HG03439 (cell line): ENCODE measurements around the gene DOCK1.
"Not testable (repeated sequence)": the region's sequence is repeated elsewhere in the genome, so short reads cannot be mapped to it uniquely, and the experiment has no call there.

Experiments
- ATAC-seq: cut with Tn5 transposase; IDR thresholded peaks from one replicate; pipeline ENCODE4 v1.9.1; 2021; ENCODE audit warnings: mild to moderate bottlenecking, moderate library complexity; ENCODE audit not compliant: unreplicated experiment

Gene DOCK1

DNA sequence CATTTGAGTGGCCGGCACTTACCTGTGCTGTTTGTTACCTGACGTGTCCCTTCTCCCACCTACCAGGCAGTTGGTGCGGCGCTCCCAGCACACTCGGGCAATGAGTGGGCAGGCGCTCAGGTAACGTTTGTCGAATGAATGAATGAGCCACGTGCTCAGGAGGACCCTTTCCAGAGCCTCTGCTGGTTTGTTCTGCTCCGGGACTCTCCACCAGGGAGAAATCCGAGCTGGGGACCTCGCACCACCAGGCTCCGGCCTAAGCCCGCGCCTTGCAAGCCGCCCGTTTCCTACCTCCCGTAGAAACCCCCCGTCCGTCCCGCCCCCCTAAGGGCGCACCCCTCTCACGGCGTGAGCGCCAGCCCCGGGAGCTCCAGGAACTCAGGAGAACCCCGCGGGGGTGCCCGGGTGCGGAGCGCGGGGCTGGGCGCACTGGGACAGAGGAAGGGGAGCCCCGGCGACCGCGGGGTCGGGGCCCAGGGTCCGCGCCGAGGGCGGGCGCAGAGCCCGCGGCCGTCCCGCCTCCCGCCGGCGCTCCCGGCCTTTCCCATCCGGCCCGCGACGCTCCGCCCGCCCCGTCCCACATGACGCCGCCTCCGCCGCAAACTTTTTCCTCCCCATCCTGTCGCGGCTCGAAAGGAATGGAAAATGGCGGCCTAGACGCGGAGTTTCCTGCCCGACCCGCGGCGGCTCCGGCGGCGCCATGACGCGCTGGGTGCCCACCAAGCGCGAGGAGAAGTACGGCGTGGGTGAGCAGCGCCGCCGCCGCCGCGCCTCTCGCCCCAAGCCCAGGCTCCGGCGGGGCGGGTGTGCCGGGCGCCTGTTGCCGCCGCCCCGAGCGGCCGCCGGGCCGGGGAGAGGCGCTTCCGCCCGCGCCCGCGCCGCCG, at the start of gene DOCK1:
Gene DOCK1 (plus strand): TSS at position 611 of the 884 bp plus-strand sequence. CDS start 90 bp downstream, at position 701.
- no peak for ATAC-seq

DNA sequence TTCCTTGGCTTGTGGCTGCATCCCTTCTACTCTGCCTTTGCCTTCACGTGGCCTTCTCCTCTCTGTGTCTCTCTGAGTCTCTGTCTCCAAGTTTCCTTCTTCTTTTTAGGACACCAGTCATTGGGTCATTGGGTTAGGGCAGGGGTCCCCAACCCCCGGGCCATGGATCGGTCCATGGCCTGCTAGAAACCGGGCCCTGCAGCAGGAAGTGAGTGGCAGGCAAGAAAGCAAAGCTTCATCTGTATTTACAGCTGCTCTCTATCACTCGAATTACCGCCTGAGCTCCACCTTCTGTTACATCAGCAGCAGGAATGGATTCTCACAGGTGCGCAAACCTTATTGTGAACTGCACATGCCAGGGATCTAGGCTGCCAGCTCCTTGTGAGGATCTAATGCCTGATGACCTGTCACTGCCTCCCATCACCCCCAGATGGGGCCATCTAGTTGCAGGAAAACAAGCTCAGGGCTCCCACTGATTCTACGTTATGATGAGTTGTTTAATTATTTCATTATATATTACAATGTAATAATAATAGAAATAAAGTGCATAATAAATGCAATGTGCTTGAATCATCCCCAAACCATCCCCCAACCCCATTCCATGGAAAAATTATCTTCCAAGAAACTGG, 47.9 kb upstream of the DOCK1 start:
- no peak for ATAC-seq

DNA sequence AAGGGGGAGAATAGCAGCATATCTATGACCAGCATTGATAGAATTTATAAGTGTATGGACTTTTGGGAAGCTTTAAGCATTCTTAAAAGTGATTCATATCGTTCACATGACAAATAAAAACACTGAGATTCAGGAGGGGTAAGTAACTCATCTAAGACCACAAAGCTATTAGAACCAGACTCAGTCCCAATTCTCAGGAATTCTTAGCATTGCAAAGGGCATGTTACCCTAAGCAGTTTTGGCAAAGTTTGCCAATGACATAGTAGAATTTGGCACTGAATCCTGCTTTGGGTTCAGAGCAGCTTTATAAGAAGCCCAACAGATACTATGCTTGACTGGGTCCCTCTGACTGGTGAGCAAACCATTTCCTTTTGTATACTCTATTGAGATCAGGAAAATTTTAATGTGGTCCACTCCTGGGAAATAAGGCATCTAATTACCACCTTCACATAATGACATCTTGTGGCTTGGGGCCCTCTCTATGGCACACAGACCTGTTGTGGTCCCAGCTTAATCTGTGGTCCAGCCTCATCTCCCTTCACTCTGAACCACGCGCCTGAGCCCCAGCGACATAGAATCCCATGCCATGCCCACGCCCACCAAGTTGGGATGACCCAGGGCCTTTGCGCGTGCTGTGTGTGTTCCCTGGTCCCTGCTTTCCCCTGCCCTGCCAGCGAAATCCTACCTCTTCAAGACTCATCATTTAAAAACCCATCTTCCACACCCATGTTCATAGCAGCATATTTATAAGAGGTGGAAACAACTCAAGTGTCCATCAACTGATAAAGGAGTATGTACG, 37.5 kb upstream of the DOCK1 start:
- no peak for ATAC-seq

DNA sequence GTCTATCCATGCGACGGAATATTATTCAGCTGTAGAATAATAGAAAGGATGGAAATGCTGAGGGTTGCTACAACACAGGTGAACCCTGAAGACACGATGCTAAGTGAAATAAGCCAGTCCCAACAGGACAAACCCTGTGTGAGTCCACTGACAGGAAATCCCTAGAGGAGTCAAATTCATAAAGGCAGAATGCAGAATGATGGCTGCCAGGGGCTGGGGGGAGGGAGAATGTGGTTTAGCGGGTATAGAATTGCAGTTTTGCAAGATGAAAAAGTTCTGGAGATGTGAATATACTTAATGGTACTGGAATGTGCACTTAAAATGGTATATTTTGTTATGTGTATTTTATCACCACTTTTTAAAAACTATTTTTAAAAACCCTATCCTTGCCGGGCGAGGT, 36.9 kb upstream of the DOCK1 start:
- no peak for ATAC-seq

DNA sequence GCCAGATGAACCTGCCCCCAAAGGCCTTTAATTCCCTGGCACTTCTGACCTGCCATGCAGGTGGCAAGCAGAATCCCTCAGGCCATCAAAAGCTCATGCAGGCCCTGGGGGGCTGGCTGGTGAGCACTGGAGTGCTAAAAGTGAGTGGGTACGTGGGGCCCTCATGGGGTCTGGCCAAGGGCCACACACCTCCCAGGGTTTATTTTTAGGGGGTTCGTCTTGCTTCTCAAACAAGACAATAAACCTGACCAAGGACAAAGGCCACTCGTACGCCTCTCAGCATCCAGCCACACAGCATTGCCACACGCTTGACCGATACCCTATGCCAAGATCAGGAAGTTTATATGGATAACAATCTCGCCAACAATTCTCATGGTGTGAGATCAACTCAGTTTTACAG, 33.1 kb upstream of the DOCK1 start:
- ATAC-seq: no peak

DNA sequence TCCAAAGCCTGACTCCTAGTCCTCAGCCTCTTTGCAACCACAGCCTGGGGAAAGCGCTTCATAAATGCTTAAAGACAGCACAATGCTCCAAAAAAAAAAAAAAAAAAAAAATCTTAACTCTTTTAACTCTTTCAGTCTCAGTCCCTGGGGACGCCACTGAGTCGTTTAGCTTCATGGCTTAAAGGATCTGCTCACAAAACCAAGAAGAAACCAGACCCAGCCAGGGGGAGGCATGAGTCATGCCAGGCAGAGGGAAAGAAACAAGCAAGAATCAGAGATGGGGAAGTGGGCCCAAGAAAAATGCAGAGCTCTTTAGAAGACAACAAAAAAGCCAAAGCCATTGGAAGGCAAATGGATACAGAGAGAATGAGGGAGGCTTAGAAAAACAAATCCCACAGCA, 32.5 kb upstream of the DOCK1 start:
- no peak for ATAC-seq

DNA sequence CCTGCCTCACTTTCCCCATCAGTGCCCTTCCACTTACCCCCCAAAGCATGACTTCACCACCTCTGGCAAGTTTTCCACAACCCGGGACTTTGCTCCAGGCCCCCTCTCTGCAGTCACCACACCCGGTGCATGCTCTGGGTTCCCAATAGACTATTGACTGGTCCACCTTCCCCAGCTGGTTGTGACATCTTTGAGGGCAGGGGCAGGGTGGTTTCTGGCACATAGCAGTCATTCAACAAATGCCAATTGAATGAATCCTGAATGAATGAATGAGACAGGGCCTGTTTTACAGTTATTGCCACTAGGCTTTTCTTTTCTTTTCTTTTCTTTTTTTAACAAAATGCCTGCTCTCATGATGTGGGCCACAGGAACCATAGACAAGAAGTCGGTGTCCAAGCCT, 28.8 kb upstream of the DOCK1 start:
- no peak for ATAC-seq

DNA sequence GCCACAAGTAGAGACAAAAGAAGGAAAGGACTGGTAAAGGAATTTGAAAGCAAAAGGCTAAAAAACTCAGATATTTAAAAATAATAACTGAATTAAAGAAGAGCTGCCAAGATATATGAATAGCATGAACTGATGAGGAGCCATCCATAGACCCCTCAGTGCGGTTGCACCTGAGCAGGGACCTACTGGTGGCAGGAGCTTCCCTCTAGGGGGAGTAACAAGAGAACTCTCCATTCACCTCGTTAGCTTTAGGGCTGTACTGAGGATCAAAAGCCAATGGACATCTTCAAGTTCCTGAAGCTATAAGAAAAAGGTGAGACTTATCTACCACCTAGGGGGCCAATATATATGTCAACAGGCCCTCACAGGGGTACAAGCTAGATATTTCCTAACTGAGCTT, 27.8 kb upstream of the DOCK1 start:
- no peak for ATAC-seq

DNA sequence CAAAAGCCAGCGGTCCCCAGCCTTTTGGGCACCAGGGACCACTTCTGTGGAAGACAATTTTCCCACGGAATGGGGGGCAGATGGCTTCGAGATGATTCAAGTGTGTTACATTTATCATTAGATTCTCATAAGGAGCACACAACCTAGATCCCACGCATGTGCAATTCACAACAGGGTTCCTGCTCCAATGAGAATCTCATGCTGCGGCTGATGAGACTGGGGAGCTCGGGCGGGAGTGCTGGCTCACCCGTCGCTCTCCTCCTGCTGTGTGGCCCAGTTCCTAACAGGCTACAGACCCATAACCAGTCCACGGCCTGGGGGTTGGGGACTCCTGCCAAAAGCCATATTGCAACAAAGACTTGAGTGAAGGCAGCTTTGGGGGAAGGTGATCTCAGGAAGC, 26.6 kb upstream of the DOCK1 start:
- ATAC-seq: no peak

DNA sequence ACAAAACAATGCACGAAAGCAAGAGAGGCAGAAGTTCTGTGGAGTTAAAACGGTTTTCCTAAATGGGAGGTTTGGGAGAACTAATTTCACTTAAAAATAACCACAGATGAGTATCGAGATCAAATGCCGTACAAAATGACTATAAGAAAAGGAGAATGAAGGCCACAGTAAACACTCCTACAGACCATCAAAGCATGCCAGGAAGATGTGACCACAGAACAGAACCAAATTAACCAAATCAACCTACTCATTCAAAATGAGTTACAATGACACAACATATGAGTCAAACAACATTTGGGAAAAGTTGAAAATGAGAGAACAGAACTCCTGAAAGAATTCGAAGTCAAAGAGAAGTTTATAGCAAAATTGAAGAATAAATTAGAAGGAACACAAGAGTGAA, 24.3 kb upstream of the DOCK1 start:
- ATAC-seq: no peak

DNA sequence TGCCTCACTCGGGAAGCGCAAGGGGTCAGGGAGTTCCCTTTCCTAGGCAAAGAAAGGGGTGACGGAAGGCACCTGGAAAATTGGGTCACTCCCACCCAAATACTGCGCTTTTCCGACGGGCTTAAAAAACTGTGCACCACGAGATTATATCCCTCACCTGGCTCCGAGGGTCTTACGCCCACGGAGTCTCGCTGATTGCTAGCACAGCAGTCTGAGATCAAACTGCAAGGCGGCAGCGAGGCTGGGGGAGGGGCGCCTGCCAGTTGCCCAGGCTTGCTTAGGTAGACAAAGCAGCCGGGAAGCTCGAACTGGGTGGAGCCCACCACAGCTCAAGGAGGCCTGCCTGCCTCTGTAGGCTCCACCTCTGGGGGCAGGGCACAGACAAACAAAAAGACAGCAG, 23.2 kb upstream of the DOCK1 start:
- ATAC-seq: not testable (repeated sequence)

DNA sequence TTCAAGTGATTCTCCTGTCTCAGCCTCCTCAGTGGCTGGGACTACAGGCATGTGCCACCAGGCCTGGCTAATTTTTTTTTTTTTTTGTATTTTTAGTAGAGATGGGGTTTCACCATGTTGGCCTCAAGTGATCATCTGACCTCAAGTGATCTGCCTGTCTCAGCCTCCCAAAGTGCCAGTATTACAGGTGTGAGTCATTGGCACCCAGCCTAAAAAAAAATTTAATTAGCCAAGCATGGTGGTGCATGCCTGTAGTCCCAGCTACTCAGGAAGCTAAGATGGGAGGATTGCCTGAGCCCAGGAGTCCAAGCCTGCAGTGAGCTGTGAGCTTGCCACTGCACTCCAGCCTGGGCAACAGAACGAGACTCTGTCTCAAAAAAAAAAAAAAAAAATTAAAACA, 16.8 kb upstream of the DOCK1 start:
- ATAC-seq: not testable (repeated sequence)

DNA sequence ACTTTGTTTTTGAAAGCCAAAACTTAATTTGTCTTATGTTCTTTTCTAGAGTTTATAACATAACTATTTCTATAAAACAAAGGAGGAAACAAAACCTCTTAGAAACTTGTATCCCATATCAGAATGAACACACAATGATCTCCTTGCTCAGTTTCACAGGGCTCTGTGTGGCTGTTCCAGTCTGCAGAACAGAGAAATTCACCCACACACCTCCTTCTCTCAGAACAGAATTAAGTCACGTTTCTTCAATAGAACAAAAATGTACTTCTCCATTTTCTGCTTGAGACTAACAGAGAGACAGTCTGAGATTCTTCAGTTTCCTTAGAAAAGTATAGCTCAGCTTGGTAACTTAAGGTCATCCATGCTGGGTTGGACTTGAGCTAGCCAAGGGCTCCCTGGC, 15.8 kb upstream of the DOCK1 start:
- no peak for ATAC-seq

DNA sequence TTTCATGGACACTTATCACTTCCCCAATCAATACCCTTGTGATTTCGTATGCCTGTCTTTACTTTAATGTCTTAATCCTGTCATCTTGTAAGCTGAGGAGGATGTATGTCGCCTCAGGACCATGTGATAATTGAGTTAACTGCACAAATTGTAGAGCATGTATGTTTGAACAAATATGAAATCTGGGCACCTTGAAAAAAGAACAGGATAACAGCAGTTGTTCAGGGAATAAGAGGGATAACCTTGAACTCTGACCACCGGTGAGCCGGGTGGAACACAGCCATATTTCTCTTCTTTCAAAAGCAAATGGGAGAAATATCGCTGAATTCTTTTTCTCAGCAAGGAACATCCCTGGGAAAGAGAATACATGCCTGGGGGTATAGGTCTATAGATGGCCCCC, 14.4 kb upstream of the DOCK1 start:
- ATAC-seq: not testable (repeated sequence)

DNA sequence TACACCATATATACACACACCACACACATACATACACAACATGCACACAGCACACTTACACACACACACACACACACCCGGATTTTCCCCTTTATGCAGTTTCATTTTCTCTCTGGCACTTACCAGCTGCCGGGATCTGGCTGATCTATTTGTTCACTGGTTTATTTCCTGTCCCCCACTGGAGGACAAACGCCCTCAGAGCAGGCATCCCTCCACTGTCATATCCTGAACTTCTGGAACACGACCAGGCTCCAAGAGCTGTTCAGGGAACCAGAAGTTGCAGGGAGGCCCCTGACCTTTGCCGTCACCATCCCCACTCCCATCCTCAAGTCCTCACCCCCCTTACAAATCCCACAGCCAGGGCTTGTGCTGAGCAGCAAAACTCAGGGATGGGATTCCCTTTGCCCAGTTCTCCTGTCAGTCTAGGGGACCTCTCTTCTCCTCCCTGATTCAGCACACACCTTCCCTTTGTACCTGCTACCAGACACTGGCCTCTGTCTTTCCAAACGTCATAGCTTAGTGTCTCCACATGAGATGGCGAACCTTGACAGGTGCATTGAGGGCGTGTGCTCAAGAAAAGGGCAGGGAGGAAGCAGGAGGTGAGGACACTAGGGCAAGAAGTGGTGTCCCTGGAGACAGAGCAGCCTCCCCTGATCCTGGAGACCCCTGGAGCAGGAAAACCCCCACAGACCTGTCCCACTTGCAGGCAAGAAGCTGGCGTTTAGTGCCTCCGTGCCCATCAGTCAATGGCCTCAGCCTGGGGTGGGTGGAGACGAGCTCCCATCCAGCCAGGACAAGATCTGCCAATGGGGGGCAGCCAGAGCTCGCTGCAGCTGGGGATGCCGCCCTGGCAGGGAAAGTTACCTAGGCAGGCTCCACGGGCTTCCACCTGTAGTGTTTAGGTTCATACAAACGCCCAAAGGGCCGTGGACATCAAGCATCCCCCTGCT, 12.7 kb upstream of the DOCK1 start:
- no peak for ATAC-seq

DNA sequence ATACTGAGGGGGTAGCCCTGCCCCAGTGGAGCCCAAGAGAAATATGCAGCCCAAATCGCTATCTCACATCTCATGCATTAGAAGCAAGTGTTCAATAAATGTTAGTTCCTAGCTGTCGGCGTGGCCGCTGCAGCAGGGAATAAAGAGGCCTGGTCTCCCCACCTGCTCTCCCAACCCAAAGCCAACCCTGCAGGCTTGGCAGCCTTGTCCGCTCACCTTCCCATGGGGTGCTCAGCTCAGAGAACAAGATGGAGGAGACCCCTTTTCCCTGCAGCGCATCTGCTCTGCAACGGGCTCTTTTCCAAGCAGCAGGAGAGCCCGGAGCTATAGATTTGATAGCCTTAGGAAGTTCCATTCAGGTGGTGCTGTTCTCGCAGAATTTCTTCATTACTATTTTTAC, 12.0 kb upstream of the DOCK1 start:
- ATAC-seq: no peak

DNA sequence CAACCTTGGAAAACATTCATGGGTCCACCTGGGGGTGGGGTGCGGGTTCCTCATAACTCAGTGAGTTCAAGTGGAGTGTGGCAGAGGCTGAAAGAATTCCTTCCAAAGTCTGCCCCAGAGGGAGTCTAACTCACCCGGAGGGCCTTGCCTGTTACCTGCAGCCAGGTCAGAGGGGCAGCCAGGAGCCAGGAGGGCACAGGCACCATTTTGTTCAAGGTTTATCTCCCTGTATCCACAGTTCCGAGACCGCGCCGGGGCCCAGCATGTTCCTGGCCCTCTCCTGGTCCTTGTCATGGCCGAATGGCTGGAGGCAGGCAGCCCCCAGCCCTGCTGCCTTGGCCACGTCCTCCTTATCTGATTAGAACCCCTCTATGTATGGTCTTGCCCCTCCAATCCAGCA, 11.4 kb upstream of the DOCK1 start:
- ATAC-seq: no peak

DNA sequence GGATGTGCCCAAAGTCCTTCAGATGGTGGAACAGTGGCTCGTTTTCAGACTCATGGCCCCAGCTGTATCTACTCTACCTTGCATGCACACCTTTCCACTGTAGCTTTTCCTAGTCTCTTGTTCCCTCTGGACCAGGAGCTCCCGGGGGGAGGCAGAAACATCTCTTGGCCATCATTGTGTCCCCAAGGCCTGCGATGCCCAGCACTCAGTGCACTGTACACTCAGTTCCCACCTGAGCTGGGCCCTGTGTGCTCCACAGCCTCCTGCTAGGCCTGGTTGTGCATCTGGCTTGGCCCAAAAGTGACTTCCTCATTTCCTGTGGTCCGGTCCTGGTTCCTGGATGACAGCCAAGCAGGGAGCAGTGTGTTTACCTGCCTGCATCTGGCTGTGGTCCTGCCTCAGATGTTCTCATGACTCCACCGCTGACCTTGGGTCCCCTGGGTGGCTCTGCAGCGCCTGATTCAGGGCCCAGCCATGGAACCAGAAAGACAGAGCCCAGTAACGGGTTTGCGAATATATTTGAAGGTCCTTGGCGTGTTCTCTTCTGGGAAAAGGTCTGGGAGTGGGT, 9.9 kb upstream of the DOCK1 start:
- no peak for ATAC-seq

DNA sequence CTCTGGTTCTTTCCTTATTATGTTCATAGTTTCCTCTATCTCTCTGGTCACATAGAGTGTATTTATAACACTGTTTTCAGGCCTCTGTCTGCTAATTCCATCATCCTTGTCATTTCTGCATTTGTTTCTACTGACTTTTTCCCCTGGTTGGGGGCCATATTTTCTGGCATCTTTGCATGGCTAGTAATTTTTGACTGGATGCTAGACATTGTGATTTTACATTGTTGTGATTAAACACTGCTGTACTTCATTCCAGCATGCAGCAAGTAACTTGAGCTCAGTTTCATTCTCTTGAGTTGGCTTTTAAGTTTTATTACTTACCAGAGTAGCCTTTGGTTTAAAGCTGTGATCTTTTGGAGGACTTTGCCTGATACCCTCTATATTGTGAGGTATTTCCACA, 6.8 kb upstream of the DOCK1 start:
- ATAC-seq: no peak

DNA sequence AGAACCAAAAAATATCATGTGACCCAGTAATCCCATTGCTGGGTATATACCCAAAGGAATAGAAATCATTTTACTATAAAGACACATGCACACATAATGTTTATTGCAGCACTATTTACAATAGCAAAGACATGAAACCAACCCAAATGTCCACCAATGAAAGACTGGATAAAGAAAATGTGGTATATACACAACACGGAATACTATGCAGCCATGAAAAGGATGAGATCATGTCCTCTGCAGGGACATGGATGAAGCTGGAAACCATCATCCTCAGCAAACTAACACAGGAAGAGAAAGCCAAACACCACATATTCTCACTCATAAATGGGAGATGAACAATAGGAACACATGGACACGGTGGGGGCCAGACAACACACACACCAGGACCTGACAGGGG, 5.7 kb upstream of the DOCK1 start:
- ATAC-seq: not testable (repeated sequence)
